Adrenal gland (tissue), 12 donors: ENCODE data around the gene BCL11A. TPM values are rescaled to one million over a fixed set of nuclear protein-coding genes. Genes with fewer than 3 reads are reported as not detected.

ENCODE experiments used
- DNase-seq, 7 donors: peaks; one replicate each; pipeline ENCODE4 v3.0.0-alpha.2; 2019 to 2020
- H3K27ac ChIP-seq, 5 donors: fragments of 200-600 bp; sonication (generic) in 4 of 5; 1 replicate in 3 of 5; 2 replicates in 2 of 5; pipeline versions ENCODE4 v1.5.1 to v1.8.0; 2016 to 2020; ENCODE audit warnings: mild to moderate bottlenecking in 1 of 5
- H3K27me3 ChIP-seq: fragments of 200-600 bp; 2 replicates; pipeline ENCODE4 v1.8.0; 2021
- H3K36me3 ChIP-seq, 2 donors: fragments of 200-600 bp; replicated peaks in 1 of 2; 1 replicate in 1 of 2; 2 replicates in 1 of 2; pipeline versions ENCODE4 v1.5.1 to v1.8.0; 2018 to 2022
- H3K4me1 ChIP-seq, 2 donors: fragments of 200-600 bp; replicated peaks in 1 of 2; 1 replicate in 1 of 2; 2 replicates in 1 of 2; pipeline versions ENCODE4 v1.5.1 to v1.8.0; 2018 to 2021
- H3K4me3 ChIP-seq, 4 donors: fragments of 200-600 bp; sonication (generic) in 3 of 4; one replicate each; pipeline ENCODE4 v1.5.1; 2016 to 2018
- H3K9me3 ChIP-seq, 3 donors: fragments of 200-600 bp; sonication (generic) in 1 of 3; replicated peaks in 1 of 3; 1 replicate in 2 of 3; 2 replicates in 1 of 3; pipeline versions ENCODE4 v1.5.1 to v1.8.0; 2016 to 2021
- CTCF ChIP-seq, 6 experiments: fragments of 450-650 bp in 4 of 6; fragments of 200-600 bp in 2 of 6; sonication (generic) in 1 of 6; IDR thresholded peaks; 1 replicate in 5 of 6; 2 replicates in 1 of 6; pipeline versions ENCODE4 v1.5.1 to v1.8.0; 2016 to 2021; ENCODE audit warnings: antibody characterized with exemption in 6 of 6, mild to moderate bottlenecking in 2 of 6, moderate library complexity in 1 of 6
- POLR2A ChIP-seq, 2 donors: fragments of 450-650 bp; IDR thresholded peaks; one replicate each; pipeline ENCODE4 v1.6.1; 2017; ENCODE audit warnings: antibody characterized with exemption in 2 of 2, mild to moderate bottlenecking in 2 of 2, moderate library complexity in 1 of 2
- WGBS, 4 donors: extraction: QIAGEN DNeasy Blood & Tissue Kit in 2 of 4; methylation state at CpG; one replicate each; pipeline versions ENCODE4 v1.1.5 to v1.1.7; 2013 to 2017; 5-methylcytosine and 5-hydroxymethylcytosine counted together
- intact Hi-C, 2 donors: fragments of 100-400 bp; cut with DNase I; formaldehyde crosslinking; loops; one replicate each; pipeline versions ENCODE4 v1.14.1 to v1.15.0; 2022 to 2023
- polyA plus RNA-seq, 3 donors: library from polyadenylated mRNA; stranded (reverse); fragments of 200-250 nt in 2 of 3; fragments of 350-450 nt in 1 of 3; fragmentation: Illumina TruSeq in 1 of 3; extraction: RNeasy Lipid Tissue Mini Kit (QIAGEN cat#74804) in 1 of 3; gene quantifications; one replicate each; pipeline ENCODE4 v1.2.3, GENCODE V29; 2013 to 2014
- total RNA-seq, 9 donors: library from RNA; depleted of rRNA in 4 of 9; stranded (reverse); fragments of >200 nt in 4 of 9; fragments of 120-200 nt in 1 of 9; fragmentation: NEBNext Ultra II Directional in 1 of 9; extraction: Animal tissue kit (Norgen Biotek cat#: 25700) in 1 of 9; gene quantifications; one replicate each; pipeline versions ENCODE4 v1.1.0 to v1.2.4, GENCODE V29; 2013 to 2023
- donor health status: healthy with polysubstance abuse.
- donor health status: Bipolar disorder and iron deficiency.
- donor health status: DM: yes; HTN: yes; CAD: no.
- donor health status: DM: no; HTN: no; CAD: no.
- donor health status: DM: no; HTN: no; CAD: no.
- donor health status: DM: yes; HTN: yes; CAD: no.

The BCL11A gene
- total and polyA plus RNA-seq, 12 donors, result 2.9 to 16.7 (median 5.3) TPM

GRCh38 chr2:60480089-60480773, 73.2 kb downstream of the BCL11A start:
- Histone ChIP-seq H3K9me3 (no peaks in the 10 kb centered on the region), H3K4me1 (peaks cover 0 to 17% of the 10 kb centered on the region in 2 donors), H3K36me3 (no peaks in the 10 kb centered on the region), H3K4me3 (no peak overlapping the region), H3K27me3 (no peaks in the 10 kb centered on the region), H3K27ac (no peak overlapping the region)
- intact Hi-C loops, result no loop called here
- no peak for TF ChIP-seq POLR2A (IDR thresholded peaks at IDR 0.05)
- no peak for DNase-seq
- 83 to 88% (median 85%) methylated on average over 3 to 4 of the region's 4 CpGs for WGBS, 4 donors

GRCh38 chr2:60479226-60480088, 74.0 kb downstream of the BCL11A start:
- intact Hi-C loops, result no loop called here
- Histone ChIP-seq H3K4me3 (no peak overlapping the region), H3K36me3 (no peaks in the 10 kb centered on the region), H3K27ac (no peak overlapping the region), H3K9me3 (no peaks in the 10 kb centered on the region), H3K27me3 (no peaks in the 10 kb centered on the region), H3K4me1 (peaks cover 0 to 17% of the 10 kb centered on the region in 2 donors)
- no peak for DNase-seq
- TF ChIP-seq POLR2A (IDR thresholded peaks at IDR 0.05), result no peak
- TF ChIP-seq CTCF (IDR thresholded peaks at IDR 0.05), result no peak
- WGBS, 4 donors, result 82 to 92% (median 87%) methylated on average over 22 of the region's 22 CpGs

GRCh38 chr2:60478660-60479059, 74.8 kb downstream of the BCL11A start:
- intact Hi-C loops, result no loop called here
- H3K9me3 ChIP-seq, result no peaks in the 10 kb centered on the region
- DNase-seq, result peak in 1 of 7 donors; percentile 42

GRCh38 chr2:60476206-60476954, 77.1 kb downstream of the BCL11A start:
- Histone ChIP-seq H3K27me3 (no peaks in the 10 kb centered on the region), H3K27ac (no peak overlapping the region), H3K4me3 (no peak overlapping the region), H3K4me1 (peaks cover 0 to 6% of the 10 kb centered on the region in 2 donors), H3K36me3 (no peaks in the 10 kb centered on the region), H3K9me3 (no peaks in the 10 kb centered on the region)
- TF ChIP-seq POLR2A (IDR thresholded peaks at IDR 0.05), result no peak
- no peak for TF ChIP-seq CTCF (IDR thresholded peaks at IDR 0.05)
- DNase-seq, result peak in 5 of 7 donors; percentile 42 to 58 (median 51)
- intact Hi-C loops, result no loop called here
- 48 to 56% (median 54%) methylated on average over 2 of the region's 2 CpGs for WGBS, 4 donors

More at GRCh38 chr2:60478660-60479059, 74.8 kb downstream of the BCL11A start:
- Histone ChIP-seq H3K27me3 (no peaks in the 10 kb centered on the region), H3K4me1 (peaks cover 0 to 17% of the 10 kb centered on the region in 2 donors), H3K36me3 (no peaks in the 10 kb centered on the region), H3K27ac (no peak overlapping the region), H3K4me3 (no peak overlapping the region)
- 77 to 83% (median 78%) methylated on average over 5 to 7 of the region's 7 CpGs for WGBS, 4 donors
- TF ChIP-seq POLR2A (IDR thresholded peaks at IDR 0.05) (no peak), CTCF (IDR thresholded peaks at IDR 0.05) (no peak)
